Activated CD4-positive, alpha-beta T cell treated with anti-CD3 and anti-CD28 coated beads, Interleukin-2, Interleukin-6, amounts not matched to agents 100 ng/mL and 50 ng/mL, durations not matched to agents 16 hours and 8 hours (primary cell): Measurements from ENCODE around the gene COL13A1.

ENCODE experiments used
- DNase-seq: peaks from one replicate; pipeline ENCODE4 v3.0.0-alpha.2; 2020

The COL13A1 gene

GRCh38 chr10:69801434-69802315 is at the start of gene COL13A1:
TSS of gene COL13A1 (plus strand) at chr10:69801906. CDS start at chr10:69802424, 518 bp downstream.
- no peak for DNase-seq

DNA sequence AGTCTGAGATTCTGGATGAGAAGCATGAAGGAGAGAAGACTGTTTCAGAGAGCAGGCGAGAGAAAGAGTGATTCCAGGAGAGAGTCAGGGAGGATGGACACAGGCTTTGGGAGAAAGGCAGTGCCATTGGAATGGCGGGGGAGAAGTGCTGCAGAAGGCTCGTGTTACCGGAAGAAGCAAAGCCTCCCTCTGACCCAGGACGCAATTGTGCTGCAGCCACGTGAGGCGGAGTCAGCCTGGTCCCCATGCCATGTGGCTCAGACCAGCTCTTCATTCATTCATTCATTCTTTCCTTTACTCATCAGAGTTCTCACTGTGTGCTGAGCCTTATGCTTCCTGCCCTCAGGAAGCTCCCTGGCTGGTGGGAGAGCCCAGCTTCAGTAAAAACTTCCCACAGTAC is 49.2 kb upstream of the COL13A1 start:
- DNase-seq, result no peak

DNA sequence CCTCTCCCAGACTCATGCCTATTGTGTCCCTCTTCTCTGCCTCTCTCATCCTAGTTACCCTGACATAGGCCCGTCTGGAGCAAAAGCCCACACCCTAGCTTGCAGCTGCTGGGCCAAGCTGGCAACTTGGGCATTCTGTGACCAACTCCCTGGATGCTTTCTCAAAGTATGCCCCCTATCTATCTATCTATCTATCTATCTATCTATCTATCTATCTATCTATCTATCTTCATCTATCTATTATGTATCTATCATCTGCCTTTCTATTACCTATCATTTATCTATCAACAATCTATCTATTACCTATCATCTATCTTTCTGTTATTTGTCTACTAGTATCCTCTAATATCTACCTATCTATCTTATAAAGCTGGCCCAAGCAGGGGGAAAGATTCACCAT is 45.4 kb upstream of the COL13A1 start:
- DNase-seq, result no peak

GRCh38 chr10:69757206-69757552 is 44.5 kb upstream of the COL13A1 start:
- DNase-seq, result no peak

GRCh38 chr10:69757553-69758309 is 44.0 kb upstream of the COL13A1 start:
- no peak for DNase-seq

- DNase-seq, result no peak
Measured at GRCh38 chr10:69758310-69758728, 43.4 kb upstream of the COL13A1 start.

GRCh38 chr10:69759641-69760040 is 42.1 kb upstream of the COL13A1 start:
- no peak for DNase-seq

DNA sequence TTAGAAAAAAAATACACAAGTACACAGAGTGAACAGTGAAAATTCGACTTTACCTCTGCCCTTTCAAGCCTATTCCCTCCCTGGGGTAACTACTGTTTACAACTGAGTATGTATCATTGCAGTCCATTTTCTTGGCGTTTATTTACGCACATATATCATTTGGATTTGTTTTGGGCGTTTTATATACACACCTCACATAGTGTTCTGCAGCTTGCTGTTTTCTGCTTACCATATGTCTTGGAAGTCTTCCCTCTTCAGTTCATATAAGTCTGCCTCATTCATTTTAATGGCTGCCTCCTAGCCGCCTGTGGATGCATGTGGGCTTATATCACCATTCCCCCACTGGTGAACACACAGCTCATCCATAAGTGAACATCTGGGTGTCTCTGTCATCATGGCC is 41.6 kb upstream of the COL13A1 start:
- no peak for DNase-seq

DNA sequence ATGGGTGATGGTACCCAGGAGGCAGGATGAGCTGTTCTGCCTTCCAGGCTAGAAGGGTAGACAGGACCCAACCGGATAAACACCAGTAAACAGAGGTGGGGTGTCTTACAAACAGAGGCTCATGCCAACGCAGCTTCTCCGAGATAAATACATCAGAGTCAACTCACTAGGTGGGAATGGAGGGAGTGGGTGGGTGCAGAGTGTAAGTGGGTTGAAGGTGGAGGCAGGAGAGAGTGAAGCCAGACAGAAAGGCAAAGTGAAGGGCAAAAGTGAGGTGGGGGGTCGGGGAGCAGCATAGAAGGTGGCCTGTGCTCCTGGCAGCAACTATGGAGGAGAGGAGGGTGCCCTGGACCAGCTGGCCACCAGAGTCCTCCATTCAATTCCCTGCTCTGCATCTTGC is 40.4 kb upstream of the COL13A1 start:
- DNase-seq, result no peak

DNA sequence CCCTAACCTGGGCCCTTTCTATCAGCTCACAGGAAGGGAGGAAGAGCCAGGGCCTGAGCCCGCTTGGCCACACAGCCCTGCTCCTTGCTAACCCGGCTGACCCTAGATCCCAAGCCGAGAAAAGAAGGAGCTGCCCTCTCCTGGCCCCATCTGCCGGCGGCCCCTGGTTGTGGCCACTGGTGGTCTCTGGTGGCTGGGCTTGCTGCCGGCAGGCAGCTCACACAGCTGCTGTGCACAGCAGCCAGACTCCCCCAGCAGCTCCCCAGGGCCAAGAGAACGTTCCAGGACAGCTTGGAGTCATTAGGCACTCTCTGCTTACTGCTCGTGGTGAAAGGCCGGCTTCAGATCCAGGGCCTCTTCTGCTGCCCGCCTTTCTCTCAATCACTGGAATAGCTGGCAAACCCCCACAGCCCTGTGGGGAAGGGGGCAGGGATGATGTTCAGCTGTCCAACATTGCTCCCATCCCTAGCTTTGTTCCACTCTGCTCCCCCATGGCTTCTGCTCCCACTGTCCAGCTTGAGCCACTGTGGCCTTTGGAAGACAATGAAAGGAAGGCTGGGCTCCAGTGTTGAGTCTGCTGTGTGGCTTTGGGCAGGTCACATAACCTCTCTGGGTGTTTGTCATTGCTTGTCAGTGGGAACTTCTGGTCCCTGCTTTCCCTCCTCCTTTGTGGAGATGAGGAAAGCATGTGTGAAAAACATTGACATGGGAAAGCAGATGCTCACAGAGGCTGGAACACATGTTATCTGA is 35.4 kb upstream of the COL13A1 start:
- no peak for DNase-seq

GRCh38 chr10:69767793-69768192 is 33.9 kb upstream of the COL13A1 start:
- DNase-seq, result no peak

DNA sequence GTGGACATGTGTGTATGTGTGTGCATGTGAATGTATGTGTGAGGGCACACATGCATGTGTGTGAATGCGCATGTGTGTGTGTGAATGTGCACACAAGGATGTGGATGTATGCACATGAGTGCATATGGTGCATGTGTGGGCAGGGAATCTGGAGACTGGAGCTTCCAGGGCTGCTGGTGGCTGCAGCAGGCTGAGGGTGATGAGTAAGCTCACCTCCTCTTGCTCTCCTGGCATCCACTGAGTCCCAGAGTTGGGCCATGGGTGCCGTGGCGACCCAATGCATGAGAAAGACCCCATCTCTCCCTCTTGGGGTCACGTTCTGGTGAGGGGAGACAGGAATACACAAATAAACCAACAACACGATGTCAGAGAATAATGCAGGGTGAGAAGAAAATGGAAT is 33.3 kb upstream of the COL13A1 start:
- DNase-seq, result no peak

DNA sequence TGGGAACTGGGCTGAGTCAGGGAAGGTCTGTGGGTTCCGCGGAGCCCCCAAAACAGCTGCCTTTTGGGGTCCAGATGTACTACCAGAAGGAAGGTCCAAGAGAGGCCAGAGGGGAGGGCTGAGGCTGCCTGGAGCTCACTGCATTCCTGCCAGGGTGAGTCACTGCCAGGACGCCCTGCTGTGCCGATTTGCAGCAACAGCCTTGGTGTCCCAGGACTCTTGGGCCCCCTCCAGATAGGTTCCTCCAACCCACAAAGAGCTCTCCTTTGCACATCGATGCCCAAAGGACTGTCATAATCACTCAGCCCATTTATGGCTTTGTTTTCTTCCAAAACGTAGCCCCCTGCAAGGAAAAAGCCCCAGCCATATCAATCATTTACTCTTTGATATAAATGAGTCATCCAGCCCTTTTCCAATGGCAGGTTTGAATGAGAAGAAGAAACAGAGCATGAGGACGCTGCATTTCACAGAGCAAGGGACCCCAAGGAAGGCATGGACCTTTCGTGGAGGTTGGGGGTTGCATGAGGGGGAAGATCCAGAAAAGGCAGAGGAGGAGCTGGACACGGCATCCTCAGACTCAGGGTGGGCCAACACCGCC is 32.2 kb upstream of the COL13A1 start:
- no peak for DNase-seq

DNA sequence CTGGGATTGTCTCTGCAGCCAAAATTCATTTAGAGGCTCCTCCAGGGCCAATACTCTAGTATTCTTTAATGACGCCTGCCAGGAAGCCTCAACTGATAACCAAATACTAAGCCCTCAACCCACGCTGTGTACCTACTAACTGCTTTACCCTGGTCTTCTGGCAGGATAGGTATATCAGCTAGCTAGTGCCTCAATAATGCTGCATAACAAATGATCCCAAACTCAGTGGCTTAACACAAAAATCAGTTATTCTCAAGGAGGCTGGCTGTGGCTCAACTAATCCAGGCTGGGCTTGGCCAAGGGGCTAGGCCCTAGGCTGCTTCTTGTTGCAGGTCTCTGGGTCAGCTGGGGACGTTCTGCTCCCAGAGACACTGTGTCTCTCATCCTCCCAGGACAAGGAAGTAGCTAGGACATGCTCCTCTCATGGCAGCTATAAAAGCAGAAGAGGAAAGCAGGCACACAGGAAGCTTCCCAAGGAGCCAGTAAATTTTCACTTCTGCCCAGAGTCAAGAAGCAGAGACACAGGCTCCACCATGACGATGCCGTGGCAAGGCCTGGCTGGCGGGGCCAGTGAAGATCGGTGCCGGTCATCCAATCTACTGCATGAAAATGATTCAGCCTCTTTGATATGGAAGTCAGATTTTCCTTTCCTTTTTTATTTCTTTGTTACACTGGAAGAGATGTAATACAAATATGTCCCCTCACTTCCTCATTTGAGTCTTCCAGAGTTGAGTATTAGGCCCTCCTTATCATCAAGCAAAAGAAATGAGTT is 28.6 kb upstream of the COL13A1 start:
- no peak for DNase-seq

GRCh38 chr10:69774596-69774995 is 27.1 kb upstream of the COL13A1 start:
- no peak for DNase-seq

- no peak for DNase-seq
Measured at GRCh38 chr10:69780077-69780476, 21.6 kb upstream of the COL13A1 start.

- DNase-seq, result no peak
Measured at GRCh38 chr10:69781576-69781975, 20.1 kb upstream of the COL13A1 start.

DNA sequence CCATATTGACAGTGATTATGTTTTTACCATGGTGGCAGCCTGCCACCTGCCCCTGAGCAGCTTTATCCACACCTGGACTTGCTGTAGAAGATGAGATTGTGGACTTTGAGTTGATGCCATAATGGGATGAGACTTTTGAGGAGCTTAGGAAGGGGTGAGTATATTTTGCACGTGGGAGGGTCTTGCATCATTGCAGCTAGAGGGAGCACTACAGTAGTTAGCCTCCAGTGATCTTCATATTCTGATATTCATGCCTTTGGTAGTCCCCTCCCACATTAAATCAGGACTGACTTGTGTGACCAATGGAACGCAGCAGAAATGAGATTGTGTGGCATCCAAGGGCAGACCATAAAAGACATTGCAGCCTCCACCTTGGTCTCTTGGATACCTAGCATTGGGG is 18.2 kb upstream of the COL13A1 start:
- no peak for DNase-seq

GRCh38 chr10:69786791-69787190 is 14.9 kb upstream of the COL13A1 start:
- DNase-seq, result no peak

DNA sequence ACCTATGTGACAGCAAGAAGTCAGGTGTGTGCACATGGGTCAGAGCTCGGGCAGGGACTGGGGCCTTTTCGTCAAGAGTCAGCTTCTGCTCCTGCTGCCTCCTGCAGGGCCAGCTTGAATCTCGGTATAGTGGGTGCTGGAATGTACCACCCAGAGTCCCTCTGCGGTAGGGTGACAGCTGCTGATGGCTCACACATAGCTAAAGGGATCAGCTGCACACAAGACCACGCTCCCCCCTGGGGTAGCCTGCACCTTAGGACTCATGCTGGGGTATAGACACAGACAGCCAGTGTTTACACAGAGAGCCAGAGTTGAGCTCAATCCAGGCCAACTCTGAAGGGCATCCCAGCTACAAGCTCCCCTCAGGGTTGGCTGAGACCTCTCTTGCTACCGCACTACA is 14.0 kb upstream of the COL13A1 start:
- no peak for DNase-seq

DNA sequence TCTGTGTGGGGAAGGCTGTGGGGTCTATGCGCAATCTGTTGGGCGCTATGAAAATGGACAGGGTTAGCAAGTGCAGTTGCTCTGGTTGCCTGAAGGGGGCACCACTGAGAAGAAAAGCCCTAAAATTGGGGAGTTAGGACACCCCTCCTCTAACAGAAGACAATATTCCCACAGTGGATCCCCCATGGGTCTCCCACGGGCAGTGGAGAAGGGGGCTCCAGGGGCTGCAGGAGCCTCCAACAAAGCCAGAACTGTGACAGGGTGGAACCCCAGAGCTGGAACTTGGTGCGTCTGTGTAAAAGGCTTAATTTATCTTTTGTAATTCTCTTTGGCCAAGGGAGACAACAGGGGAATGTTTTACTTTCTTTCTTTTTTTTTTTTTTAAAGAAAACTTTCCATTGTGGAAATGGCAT is 12.5 kb upstream of the COL13A1 start:
- DNase-seq, result peak; percentile 28

DNA sequence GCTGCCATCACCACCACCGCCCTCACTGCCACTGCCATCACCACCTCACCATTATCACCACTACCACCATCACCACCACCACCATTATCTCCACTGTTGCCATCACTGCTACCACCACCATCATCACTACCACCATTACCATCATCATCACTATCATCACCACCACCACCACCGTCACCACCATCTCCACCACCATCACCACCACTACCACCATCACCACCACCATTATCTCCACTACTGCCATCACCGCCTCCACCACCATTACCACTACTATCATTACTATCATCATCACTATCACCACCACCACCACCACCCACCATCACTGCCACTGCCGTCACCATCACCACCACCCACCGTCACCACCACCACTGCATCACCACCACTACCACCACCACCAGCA is 9.9 kb upstream of the COL13A1 start:
- DNase-seq, result no peak
